PC-9 (cell line): ENCODE data around the gene CAPN7. TPM values are rescaled to one million over a fixed set of nuclear protein-coding genes. Genes with fewer than 3 reads are reported as not detected.

Experiments used
- BruUV-seq: library from RNA; stranded (reverse); fragments of 400-500 nt; replicated peaks from 2 replicates; lab custom pipeline; 2021; lab: Mats Ljungman, UMichigan
- CTCF ChIA-PET: fragments of 300-600 bp; sonication (Branson Sonifier 250); formaldehyde crosslinking; loops from one replicate; lab custom pipeline; 2022; ENCODE audit warnings: antibody characterized with exemption; lab: Charles Lee
- POLR2A ChIA-PET: fragments of 300-600 bp; sonication (Branson Sonifier 250); formaldehyde crosslinking; loops from one replicate; lab custom pipeline; 2022; ENCODE audit warnings: antibody characterized with exemption; ENCODE audit not compliant: unreplicated experiment; lab: Charles Lee
- DNase-seq, 2 experiments: peaks; one replicate each; pipeline versions ENCODE4 v3.0.0 to v3.0.0-alpha.2; 2015 to 2022; ENCODE audit warnings: mixed read lengths in 1 of 2
- H2AFZ ChIP-seq: fragments of 200-600 bp; sonication (generic); 2 replicates; pipeline ENCODE4 v1.8.1; 2017; ENCODE audit warnings: antibody characterized with exemption
- H3F3A ChIP-seq: fragments of 200-600 bp; sonication (generic); 2 replicates; pipeline ENCODE4 v1.8.1; 2017; ENCODE audit warnings: antibody characterized with exemption, mild to moderate bottlenecking, low read depth; ENCODE audit not compliant: insufficient read depth
- H3K27ac ChIP-seq: fragments of 200-600 bp; sonication (generic); 2 replicates; pipeline ENCODE4 v1.6.1; 2016; ENCODE audit warnings: mixed run types
- H3K27me3 ChIP-seq: fragments of 200-600 bp; sonication (generic); 2 replicates; pipeline ENCODE4 v1.6.1; 2016; ENCODE audit warnings: low read depth, mixed run types; ENCODE audit not compliant: insufficient read depth
- H3K36me3 ChIP-seq: fragments of 200-600 bp; sonication (generic); 2 replicates; pipeline ENCODE4 v1.6.1; 2016; ENCODE audit warnings: low read depth, mixed run types
- H3K4me1 ChIP-seq: fragments of 200-600 bp; sonication (generic); replicated peaks from 2 replicates; pipeline ENCODE4 v1.6.1; 2016; ENCODE audit warnings: mixed run types; ENCODE audit not compliant: insufficient read depth
- H3K4me2 ChIP-seq: fragments of 200-600 bp; sonication (generic); 2 replicates; pipeline ENCODE4 v1.6.1; 2017; ENCODE audit warnings: mixed run types
- H3K4me3 ChIP-seq: fragments of 200-600 bp; sonication (generic); 2 replicates; pipeline ENCODE4 v1.6.1; 2016; ENCODE audit warnings: mixed run types
- H3K79me2 ChIP-seq: fragments of 200-600 bp; sonication (generic); 2 replicates; pipeline ENCODE4 v1.6.1; 2017; ENCODE audit warnings: low read depth, mixed run types
- H3K9me2 ChIP-seq: fragments of 200-600 bp; sonication (generic); 2 replicates; pipeline ENCODE4 v1.8.1; 2017; ENCODE audit warnings: mild to moderate bottlenecking; ENCODE audit not compliant: insufficient read depth
- H3K9me3 ChIP-seq: fragments of 200-600 bp; sonication (generic); 2 replicates; pipeline ENCODE4 v1.8.1; 2016; ENCODE audit warnings: low read depth; ENCODE audit not compliant: insufficient read depth
- H4K20me1 ChIP-seq: fragments of 200-600 bp; sonication (generic); 2 replicates; pipeline ENCODE4 v1.8.1; 2017; ENCODE audit not compliant: insufficient read depth
- EZH2 ChIP-seq: fragments of 200-600 bp; sonication (generic); IDR thresholded peaks from 2 replicates; pipeline ENCODE4 v1.8.0; 2017; ENCODE audit warnings: antibody characterized with exemption, low read depth
- intact Hi-C: fragments of 100-400 bp; cut with micrococcal nuclease; formaldehyde crosslinking; loops from one replicate; pipeline ENCODE4 v1.10.0; 2022; ENCODE audit not compliant: unreplicated experiment
- total RNA-seq: library from RNA; stranded (reverse); gene quantifications from 2 replicates; pipeline ENCODE4 v1.2.3, GENCODE V29; 2021
- TF ChIP-seq, protein P1 (sequence below): fragments of 200-600 bp; sonication (generic); conservative IDR thresholded peaks from 2 replicates; pipeline ENCODE4 v1.6.1; 2017; ENCODE audit warnings: mixed run types, antibody characterized with exemption, mild to moderate bottlenecking, moderate library complexity

CAPN7 gene
- total RNA-seq, 1 experiment from 2014 or later = 28.5 TPM

DNA sequence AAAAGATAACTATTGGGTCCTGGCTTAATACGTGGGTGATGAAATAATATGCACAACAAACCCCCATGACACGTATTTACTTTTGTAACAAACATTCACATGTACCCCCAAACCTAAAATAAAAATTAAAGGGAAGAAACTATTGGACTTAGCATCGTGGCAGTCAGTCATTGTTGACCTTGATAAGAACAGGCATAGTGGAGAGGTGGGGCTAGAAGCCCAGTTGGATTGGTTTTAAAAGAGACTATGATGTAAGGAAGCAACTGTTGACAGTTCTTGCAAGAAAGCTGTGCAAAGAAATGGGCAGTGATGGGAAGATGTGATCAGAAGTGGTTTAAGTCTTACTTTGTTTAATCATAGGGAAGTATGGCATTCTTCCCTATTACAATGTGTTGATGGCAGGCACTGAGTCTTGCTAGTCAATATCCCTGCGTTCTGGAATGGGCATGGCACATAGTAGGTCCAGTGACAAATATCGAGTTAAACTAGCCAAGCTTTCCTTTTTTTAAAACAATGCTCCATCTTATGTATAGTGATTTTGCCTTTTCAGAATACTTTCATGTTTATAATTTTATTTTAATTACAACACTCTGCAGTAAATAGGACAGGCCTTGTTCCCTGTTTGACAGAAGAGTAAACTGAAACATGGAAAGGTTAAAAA lies 37.9 kb downstream of the CAPN7 start:
- no peak overlapping the region for H2AFZ ChIP-seq
- H3K9me2 ChIP-seq = no peaks in the 10 kb centered on the region
- no peaks in the 10 kb centered on the region for H3K79me2 ChIP-seq
- intact Hi-C loops = no loop called here
- peaks cover 42% of the 10 kb centered on the region for H3K36me3 ChIP-seq
- no peak overlapping the region for H3K27ac ChIP-seq
- no TSS peak for BruUV-seq
- no peak overlapping the region for H3K4me2 ChIP-seq
- TF ChIP-seq, protein P1, sequence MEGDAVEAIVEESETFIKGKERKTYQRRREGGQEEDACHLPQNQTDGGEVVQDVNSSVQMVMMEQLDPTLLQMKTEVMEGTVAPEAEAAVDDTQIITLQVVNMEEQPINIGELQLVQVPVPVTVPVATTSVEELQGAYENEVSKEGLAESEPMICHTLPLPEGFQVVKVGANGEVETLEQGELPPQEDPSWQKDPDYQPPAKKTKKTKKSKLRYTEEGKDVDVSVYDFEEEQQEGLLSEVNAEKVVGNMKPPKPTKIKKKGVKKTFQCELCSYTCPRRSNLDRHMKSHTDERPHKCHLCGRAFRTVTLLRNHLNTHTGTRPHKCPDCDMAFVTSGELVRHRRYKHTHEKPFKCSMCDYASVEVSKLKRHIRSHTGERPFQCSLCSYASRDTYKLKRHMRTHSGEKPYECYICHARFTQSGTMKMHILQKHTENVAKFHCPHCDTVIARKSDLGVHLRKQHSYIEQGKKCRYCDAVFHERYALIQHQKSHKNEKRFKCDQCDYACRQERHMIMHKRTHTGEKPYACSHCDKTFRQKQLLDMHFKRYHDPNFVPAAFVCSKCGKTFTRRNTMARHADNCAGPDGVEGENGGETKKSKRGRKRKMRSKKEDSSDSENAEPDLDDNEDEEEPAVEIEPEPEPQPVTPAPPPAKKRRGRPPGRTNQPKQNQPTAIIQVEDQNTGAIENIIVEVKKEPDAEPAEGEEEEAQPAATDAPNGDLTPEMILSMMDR = no peak
- TF ChIP-seq EZH2 = no peak
- no peak overlapping the region for H3K4me3 ChIP-seq
- no peaks in the 10 kb centered on the region for H3K27me3 ChIP-seq
- H3F3A ChIP-seq = 0 out of 2 replicates have a peak, but pooled peaks cover 6% of the 10 kb centered on the region
- CTCF ChIA-PET = no interaction called here
- H3K9me3 ChIP-seq = no peaks in the 10 kb centered on the region
- H4K20me1 ChIP-seq = no peaks in the 10 kb centered on the region; the same call in 1 of the 2 replicates
- DNase-seq = no peak
- POLR2A ChIA-PET = no interaction called here
- no peaks in the 10 kb centered on the region for H3K4me1 ChIP-seq

DNA sequence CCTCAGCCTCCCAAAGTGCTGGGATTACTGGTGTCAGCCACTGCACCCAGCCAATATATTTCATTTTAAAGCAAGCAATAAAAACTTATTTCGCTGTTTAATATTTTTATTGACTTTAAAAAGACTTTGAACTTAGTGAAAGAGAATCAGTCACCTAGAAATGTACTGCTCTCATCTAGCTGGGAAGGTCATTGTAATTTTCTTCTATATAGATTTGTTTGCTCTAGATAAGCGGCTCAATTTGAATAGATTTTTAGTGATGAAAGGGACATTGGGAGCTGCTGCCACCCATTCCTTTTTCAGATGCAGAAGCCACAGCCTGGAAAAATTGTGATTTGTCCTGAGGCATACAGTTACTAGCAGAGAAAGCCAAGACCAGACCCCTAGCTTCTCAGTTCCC lies 40.1 kb downstream of the CAPN7 start:
- H3K9me2 ChIP-seq = no peaks in the 10 kb centered on the region
- H3K36me3 ChIP-seq = peaks cover 43% of the 10 kb centered on the region
- TF ChIP-seq EZH2 = no peak
- TF ChIP-seq, protein P1 = no peak
- no peaks in the 10 kb centered on the region for H3K9me3 ChIP-seq
- H4K20me1 ChIP-seq = no peaks in the 10 kb centered on the region
- BruUV-seq = no TSS peak
- H3K4me1 ChIP-seq = no peaks in the 10 kb centered on the region
- no peaks in the 10 kb centered on the region for H3K27me3 ChIP-seq
- 0 out of 2 replicates have a peak, but pooled peaks cover 6% of the 10 kb centered on the region for H3F3A ChIP-seq
- H3K4me3 ChIP-seq = no peak overlapping the region
- ChIA-PET POLR2A (no interaction called here), CTCF (no interaction called here)
- no peak overlapping the region for H3K4me2 ChIP-seq
- no peak for DNase-seq
- H2AFZ ChIP-seq = no peak overlapping the region
- H3K79me2 ChIP-seq = no peaks in the 10 kb centered on the region
- no peak overlapping the region for H3K27ac ChIP-seq
- intact Hi-C loops = loop anchor here (5.0 kb wide), 1 partner anchor 311 kb away; no protein-coding TSS in a partner anchor

DNA sequence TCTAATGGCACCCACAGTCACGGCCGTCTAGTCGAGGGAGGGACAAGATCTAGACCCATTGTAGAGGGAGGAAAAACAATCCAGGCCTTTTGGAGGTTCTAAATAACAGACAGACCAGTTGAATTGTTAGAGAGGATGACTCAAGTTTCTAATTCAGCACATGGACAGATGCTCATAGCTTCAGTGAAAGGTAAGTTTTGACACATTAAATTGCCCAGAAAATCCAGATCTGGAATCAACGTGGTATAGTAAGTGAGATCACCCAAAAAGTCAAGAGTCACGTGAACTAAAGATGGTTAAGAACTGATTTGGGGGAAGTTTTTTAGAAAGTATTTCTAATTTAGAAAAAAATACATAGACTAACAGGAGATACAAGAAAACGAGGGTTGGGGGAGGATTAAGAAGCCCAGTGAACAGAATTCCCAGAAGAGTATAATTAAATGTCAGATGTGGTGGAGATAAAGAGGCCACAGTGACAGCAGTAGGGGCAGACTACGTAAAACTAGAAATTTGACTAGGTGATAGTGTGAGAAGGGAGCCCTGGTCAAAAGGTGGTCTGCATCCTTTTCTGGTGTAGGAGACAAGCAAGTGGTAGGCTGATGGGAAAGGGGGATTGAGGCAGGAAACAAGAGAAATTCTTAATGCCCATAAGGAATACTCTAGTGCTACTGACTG lies 47.1 kb downstream of the CAPN7 start:
- no peaks in the 10 kb centered on the region for H3K27me3 ChIP-seq
- H4K20me1 ChIP-seq = no peaks in the 10 kb centered on the region; the same call in 1 of the 2 replicates
- no peaks in the 10 kb centered on the region for H3K9me2 ChIP-seq
- no peaks in the 10 kb centered on the region for H3K79me2 ChIP-seq
- intact Hi-C loops = no loop called here
- TF ChIP-seq EZH2 = no peak
- TF ChIP-seq, protein P1 = no peak
- H3K4me3 ChIP-seq = no peak overlapping the region
- no peak for DNase-seq
- peaks cover 37% of the 10 kb centered on the region for H3K36me3 ChIP-seq
- H3F3A ChIP-seq = peaks cover 10% of the 10 kb centered on the region; the same call in 1 of the 2 replicates
- H2AFZ ChIP-seq = no peak overlapping the region
- H3K4me1 ChIP-seq = no peaks in the 10 kb centered on the region
- ChIA-PET CTCF (no interaction called here), POLR2A (interaction anchor here (0.6 kb wide), 1 partner anchor 477 kb away, joined by 3 read pairs; no protein-coding TSS in a partner anchor)
- H3K4me2 ChIP-seq = no peak overlapping the region
- no peak overlapping the region for H3K27ac ChIP-seq
- no peaks in the 10 kb centered on the region for H3K9me3 ChIP-seq
- BruUV-seq = no TSS peak
